HepG2 (cell line): Measurements from ENCODE around the gene ATG4B. TPM values are rescaled to one million over a fixed set of nuclear protein-coding genes. Genes with fewer than 3 reads are reported as not detected.

Experiments
- ATF1 ChIP-seq: IDR thresholded peaks from 2 replicates; pipeline ENCODE4 v1.6.1; 2016; ENCODE audit warnings: mild to moderate bottlenecking, control low read depth
- CEBPG ChIP-seq: IDR thresholded peaks from 2 replicates; pipeline ENCODE4 v1.6.1; 2016
- EED ChIP-seq: sonication (generic); formaldehyde crosslinking; IDR thresholded peaks from 2 replicates; pipeline ENCODE4 v1.5.0; 2020; ENCODE audit warnings: mild to moderate bottlenecking, missing genetic modification reagents
- EHMT2 ChIP-seq: fragments of 200-600 bp; sonication (generic); IDR thresholded peaks from 2 replicates; pipeline ENCODE4 v1.7.0; 2017; ENCODE audit warnings: antibody characterized with exemption, low read depth, low read length, borderline replicate concordance
- GMEB1 ChIP-seq: sonication (generic); formaldehyde crosslinking; IDR thresholded peaks from 2 replicates; pipeline ENCODE4 v1.5.1; 2020; ENCODE audit warnings: missing genetic modification reagents, mild to moderate bottlenecking, borderline replicate concordance
- GRHL1 ChIP-seq: sonication (generic); formaldehyde crosslinking; conservative IDR thresholded peaks from 2 replicates; pipeline ENCODE4 v1.8.0; 2022; ENCODE audit warnings: missing genetic modification reagents
- IRX3 ChIP-seq: sonication (generic); formaldehyde crosslinking; IDR thresholded peaks from 2 replicates; pipeline ENCODE4 v1.8.1; 2023; ENCODE audit warnings: mild to moderate bottlenecking, low read depth, missing genetic modification reagents, borderline replicate concordance
- ISX ChIP-seq: sonication (generic); formaldehyde crosslinking; conservative IDR thresholded peaks from 2 replicates; pipeline ENCODE4 v1.5.0; 2020; ENCODE audit warnings: missing genetic modification reagents
- KAT8 ChIP-seq: IDR thresholded peaks from 2 replicates; pipeline ENCODE4 v1.6.1; 2016; ENCODE audit warnings: missing genetic modification reagents, missing compliant biosample characterization
- KLF16 ChIP-seq, 2 experiments: sonication (generic) in 1 of 2; formaldehyde crosslinking in 1 of 2; IDR thresholded peaks; 2 replicates each; pipeline versions ENCODE4 v1.6.1 to v1.8.0; 2016 to 2023; ENCODE audit warnings: missing genetic modification reagents in 2 of 2, missing compliant biosample characterization in 1 of 2
- MAFG ChIP-seq: sonication (generic); formaldehyde crosslinking; IDR thresholded peaks from 2 replicates; pipeline ENCODE4 v1.5.1; 2020; ENCODE audit warnings: mild to moderate bottlenecking, missing genetic modification reagents
- MTA1 ChIP-seq: sonication (generic); formaldehyde crosslinking; IDR thresholded peaks from 2 replicates; pipeline ENCODE4 v1.4.0; 2020; ENCODE audit warnings: missing genetic modification reagents, mild to moderate bottlenecking, borderline replicate concordance
- MZF1 ChIP-seq: sonication (generic); formaldehyde crosslinking; IDR thresholded peaks from 2 replicates; pipeline ENCODE4 v1.8.1; 2023; ENCODE audit warnings: mild to moderate bottlenecking, missing genetic modification reagents, borderline replicate concordance
- PCBP1 ChIP-seq: fragments of 200-400 bp; formaldehyde crosslinking; IDR thresholded peaks from 2 replicates; pipeline ENCODE4 v1.6.1; 2017; ENCODE audit warnings: mild to moderate bottlenecking, low read depth, low read length, borderline replicate concordance
- PTBP1 ChIP-seq: fragments of 200-400 bp; formaldehyde crosslinking; IDR thresholded peaks from 2 replicates; pipeline ENCODE4 v1.6.1; 2018; ENCODE audit warnings: low read length, low read depth; ENCODE audit not compliant: poor library complexity, severe bottlenecking
- RAD21 ChIP-seq: fragments of 450-650 bp; formaldehyde crosslinking; IDR thresholded peaks from 2 replicates; pipeline ENCODE4 v1.5.0; 2020; ENCODE audit warnings: mild to moderate bottlenecking
- RXRB ChIP-seq: IDR thresholded peaks from 2 replicates; pipeline ENCODE4 v1.6.1; 2016; ENCODE audit warnings: borderline replicate concordance, missing genetic modification reagents, missing compliant biosample characterization
- XBP1 ChIP-seq: sonication (generic); formaldehyde crosslinking; IDR thresholded peaks from 2 replicates; pipeline ENCODE4 v1.5.0; 2020; ENCODE audit warnings: missing genetic modification reagents
- ZBTB14 ChIP-seq: sonication (generic); formaldehyde crosslinking; IDR thresholded peaks from 2 replicates; pipeline ENCODE4 v1.4.0; 2020; ENCODE audit warnings: missing genetic modification reagents
- ZFAT ChIP-seq: sonication (generic); formaldehyde crosslinking; conservative IDR thresholded peaks from 2 replicates; pipeline ENCODE4 v1.8.1; 2023; ENCODE audit warnings: missing genetic modification reagents, inconsistent platforms
- ZGPAT ChIP-seq: IDR thresholded peaks from 2 replicates; pipeline ENCODE4 v1.6.1; 2016; ENCODE audit warnings: mild to moderate bottlenecking
- ZSCAN9 ChIP-seq: IDR thresholded peaks from 2 replicates; pipeline ENCODE4 v1.6.1; 2016; ENCODE audit warnings: borderline replicate concordance
- polyA plus RNA-seq, 8 experiments: library from polyadenylated mRNA; depleted of rRNA in 3 of 8; stranded (reverse) in 7 of 8; unstranded in 1 of 8; fragments of >200 nt; fragmentation: Illumina TruSeq in 4 of 8; extraction: Trizol in 4 of 8; gene quantifications; 2 replicates each; pipeline versions ENCODE4 v1.2.1 to v1.2.3, GENCODE V29; 2011 to 2016; ENCODE audit warnings: low read depth in 4 of 8, missing spikeins in 1 of 8, mixed read lengths in 1 of 8; ENCODE audit not compliant: insufficient read depth in 1 of 8
- total RNA-seq, 5 experiments: library from RNA; depleted of rRNA; stranded (reverse); fragments of >200 nt; fragmentation: Illumina TruSeq; extraction: Trizol; gene quantifications; 2 replicates each; pipeline ENCODE4 v1.2.3, GENCODE V29; 2016; ENCODE audit warnings: low read depth in 1 of 5

ATG4B gene
- total and polyA plus RNA-seq, 2 of the 13 experiments (the other 11 are each of a cell fraction or from before 2014, with no cell fraction given), result 95.5 to 239 TPM

- TF ChIP-seq XBP1 (CRISPR knock-in tag) (no peak), PTBP1 (peak; percentile 41), KLF16 (CRISPR knock-in tag; IDR thresholded peaks at IDR 0.05) (peak in 1 of 2 experiments; percentile 43; a peak in 1 of 4 replicates), KAT8 (CRISPR knock-in tag) (no peak), EED (CRISPR knock-in tag) (no peak), RXRB (CRISPR knock-in tag) (no peak; the same call in 1 of the 2 replicates), ZBTB14 (CRISPR knock-in tag) (peak; percentile 82), ZSCAN9 (CRISPR knock-in tag) (no peak; the same call in 1 of the 2 replicates), GMEB1 (CRISPR knock-in tag) (0 out of 2 replicates have a peak, but pooled peaks have one; percentile 26), EHMT2 (no peak), RAD21 (CRISPR knock-in tag) (peak; percentile 47), MTA1 (peak; percentile 52; the same call in 1 of the 2 replicates), PCBP1 (no peak), ZGPAT (CRISPR knock-in tag) (peak; percentile 73; the same call in 1 of the 2 replicates), ZFAT (CRISPR knock-in tag) (no peak), MAFG (CRISPR knock-in tag) (no peak), ATF1 (CRISPR knock-in tag) (no peak), CEBPG (CRISPR knock-in tag) (no peak), MZF1 (CRISPR knock-in tag) (no peak), ISX (CRISPR knock-in tag) (no peak), IRX3 (0 out of 2 replicates have a peak, but pooled peaks have one; percentile 59), GRHL1 (CRISPR knock-in tag) (no peak)
Measured at GRCh38 chr2:241636182-241637017, 1.1 kb upstream of the ATG4B start (continued).
